ENCODE measurements around the gene NDOR1. TPM values are rescaled to one million over a fixed set of nuclear protein-coding genes. Genes with fewer than 3 reads are reported as not detected.

NDOR1 gene
- total and polyA plus RNA-seq, 2 of the 8 experiments (the other 6 are each of a cell fraction or from before 2014, with no cell fraction given), result 25.7 to 32.3 TPM

GRCh38 chr9:137185921-137186320, 19.6 kb upstream of the NDOR1 start (continued):
- TF ChIP-seq CHD7 (IDR thresholded peaks at IDR 0.05; ENCODE audit: insufficient replicate concordance, low read length), result no peak
- TF ChIP-seq RBBP5 (IDR thresholded peaks at IDR 0.05; ENCODE audit: borderline replicate concordance, low read depth, low read length), result no peak
- no peak for TF ChIP-seq RAD21 (IDR thresholded peaks at IDR 0.05 in 1 of 2, conservative IDR thresholded peaks at IDR 0.05 in 1 of 2; ENCODE audit: low read depth in 2 of 2, low read length in 2 of 2)
- no peak for TF ChIP-seq CREB1 (IDR thresholded peaks at IDR 0.05)

All from H1 (cell line).